MM.1S (cell line): ENCODE measurements around the gene ZNF618.

Source experiments
- DNase-seq: peaks from one replicate; pipeline ENCODE4 v3.0.0-alpha.2; 2015
- H2AFZ ChIP-seq: fragments of 300-600 bp; sonication (generic); 2 replicates; pipeline ENCODE4 v1.6.0; 2016; ENCODE audit warnings: antibody characterized with exemption, low read length
- H3F3A ChIP-seq: fragments of 300-600 bp; sonication (generic); 2 replicates; pipeline ENCODE4 v1.6.1; 2016; ENCODE audit warnings: mild to moderate bottlenecking, antibody characterized with exemption, low read length, moderate library complexity, mixed read lengths; ENCODE audit not compliant: insufficient read depth
- H3K27ac ChIP-seq: fragments of 300-600 bp; sonication (generic); 2 replicates; pipeline ENCODE4 v1.5.1; 2016; ENCODE audit warnings: mild to moderate bottlenecking, low read length
- H3K27me3 ChIP-seq: fragments of 300-600 bp; sonication (generic); replicated peaks from 2 replicates; pipeline ENCODE4 v1.6.0; 2016; ENCODE audit warnings: low read length; ENCODE audit not compliant: insufficient read depth
- H3K36me3 ChIP-seq: fragments of 300-600 bp; sonication (generic); replicated peaks from 2 replicates; pipeline ENCODE4 v1.6.1; 2016; ENCODE audit warnings: mild to moderate bottlenecking, low read length, mixed read lengths; ENCODE audit not compliant: insufficient read depth
- H3K4me1 ChIP-seq: fragments of 300-600 bp; sonication (generic); 2 replicates; pipeline ENCODE4 v1.6.1; 2016; ENCODE audit warnings: low read length, mixed read lengths
- H3K4me2 ChIP-seq: fragments of 300-600 bp; sonication (generic); 2 replicates; pipeline ENCODE4 v1.6.0; 2016; ENCODE audit warnings: low read depth, low read length
- H3K4me3 ChIP-seq: fragments of 300-600 bp; sonication (generic); 2 replicates; pipeline ENCODE4 v1.5.1; 2016; ENCODE audit warnings: low read length, mixed read lengths
- H3K79me2 ChIP-seq: fragments of 300-600 bp; sonication (generic); 2 replicates; pipeline ENCODE4 v1.6.1; 2016; ENCODE audit warnings: mixed run types, low read length, mixed read lengths
- H3K9ac ChIP-seq: fragments of 300-600 bp; sonication (generic); 2 replicates; pipeline ENCODE4 v1.6.1; 2016; ENCODE audit warnings: low read length, mixed read lengths
- H3K9me2 ChIP-seq: fragments of 300-600 bp; sonication (generic); replicated peaks from 2 replicates; pipeline ENCODE4 v1.6.1; 2016; ENCODE audit warnings: mild to moderate bottlenecking, low read length, mixed read lengths; ENCODE audit not compliant: insufficient read depth
- H3K9me3 ChIP-seq: fragments of 300-600 bp; sonication (generic); replicated peaks from 2 replicates; pipeline ENCODE4 v1.6.1; 2016; ENCODE audit warnings: mild to moderate bottlenecking, low read length, mixed read lengths; ENCODE audit not compliant: insufficient read depth
- H4K20me1 ChIP-seq: fragments of 300-600 bp; sonication (generic); 2 replicates; pipeline ENCODE4 v1.6.1; 2016; ENCODE audit warnings: mild to moderate bottlenecking, low read length, moderate library complexity, mixed read lengths; ENCODE audit not compliant: insufficient read depth
- EZH2 ChIP-seq: fragments of 300-600 bp; sonication (generic); optimal IDR thresholded peaks from 2 replicates; pipeline ENCODE3; 2017; ENCODE audit warnings: low read depth, mild to moderate bottlenecking, antibody characterized with exemption, low read length, mixed read lengths
- EZH2phosphoT487 ChIP-seq: fragments of 300-600 bp; sonication (generic); IDR thresholded peaks from 2 replicates; pipeline ENCODE4 v1.6.1; 2018; ENCODE audit warnings: antibody characterized with exemption, low read length
- TF ChIP-seq, protein P1 (sequence below): fragments of 300-600 bp; sonication (generic); IDR thresholded peaks from 2 replicates; pipeline ENCODE4 v1.5.1; 2016; ENCODE audit warnings: antibody characterized with exemption, low read length, mixed read lengths

ZNF618 gene

DNA sequence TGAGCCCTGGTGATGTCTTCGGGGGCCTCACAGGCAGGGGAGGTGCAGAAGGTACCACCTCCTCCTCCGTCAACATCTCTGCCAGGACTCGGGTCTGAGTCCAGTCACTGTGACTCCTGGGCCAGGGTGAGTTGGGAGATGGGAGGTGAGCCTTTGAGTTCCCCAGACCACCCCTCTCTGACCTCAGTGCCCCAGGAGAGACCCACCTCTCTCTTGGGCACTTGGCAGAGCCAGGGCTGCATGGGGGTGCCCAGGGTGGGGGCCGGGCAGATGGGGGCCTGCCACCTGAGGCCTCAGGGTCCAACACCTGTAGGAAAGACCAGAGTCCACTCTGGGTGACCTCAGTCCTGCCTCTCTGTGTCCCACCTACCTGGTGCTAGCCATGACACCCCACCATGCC, 216.2 kb downstream of the ZNF618 start:
- H3K4me2 ChIP-seq: no peak overlapping the region
- no peak for TF ChIP-seq EZH2phosphoT487
- no peak overlapping the region for H3K4me3 ChIP-seq
- H3K79me2 ChIP-seq: no peaks in the 10 kb centered on the region
- H3K9me3 ChIP-seq: no peaks in the 10 kb centered on the region
- H3K27me3 ChIP-seq: no peaks in the 10 kb centered on the region
- no peak overlapping the region for H3K27ac ChIP-seq
- no peaks in the 10 kb centered on the region for H4K20me1 ChIP-seq
- DNase-seq: no peak
- H3F3A ChIP-seq: no peaks in the 10 kb centered on the region
- H2AFZ ChIP-seq: no peak overlapping the region
- no peaks in the 10 kb centered on the region for H3K4me1 ChIP-seq
- no peaks in the 10 kb centered on the region for H3K36me3 ChIP-seq
- H3K9ac ChIP-seq: no peak overlapping the region
- H3K9me2 ChIP-seq: no peaks in the 10 kb centered on the region

DNA sequence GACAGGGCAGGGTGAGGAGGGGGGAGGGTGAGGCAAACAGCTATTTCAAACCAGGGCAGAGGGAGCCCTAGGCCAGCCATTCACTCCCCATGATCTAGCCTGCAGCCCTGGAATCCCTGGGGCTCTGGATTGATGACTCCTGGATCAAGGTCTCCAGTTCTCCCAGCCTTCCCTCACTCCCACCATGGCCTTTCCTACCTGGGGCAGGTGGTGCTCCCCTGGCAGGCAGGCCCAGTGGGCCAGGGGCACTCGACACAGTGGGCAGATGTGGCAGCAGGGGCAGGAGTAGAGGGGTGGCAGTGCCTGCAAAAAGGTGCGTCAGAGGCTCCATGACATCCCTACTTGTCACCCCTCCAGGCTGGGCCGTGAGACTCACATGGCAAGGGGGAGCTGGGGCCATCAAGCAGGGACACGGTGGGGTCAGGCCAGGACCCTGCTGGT, 216.9 kb downstream of the ZNF618 start:
- H3K27ac ChIP-seq: no peak overlapping the region
- TF ChIP-seq EZH2 (no peak), EZH2phosphoT487 (no peak)
- TF ChIP-seq, protein P1, sequence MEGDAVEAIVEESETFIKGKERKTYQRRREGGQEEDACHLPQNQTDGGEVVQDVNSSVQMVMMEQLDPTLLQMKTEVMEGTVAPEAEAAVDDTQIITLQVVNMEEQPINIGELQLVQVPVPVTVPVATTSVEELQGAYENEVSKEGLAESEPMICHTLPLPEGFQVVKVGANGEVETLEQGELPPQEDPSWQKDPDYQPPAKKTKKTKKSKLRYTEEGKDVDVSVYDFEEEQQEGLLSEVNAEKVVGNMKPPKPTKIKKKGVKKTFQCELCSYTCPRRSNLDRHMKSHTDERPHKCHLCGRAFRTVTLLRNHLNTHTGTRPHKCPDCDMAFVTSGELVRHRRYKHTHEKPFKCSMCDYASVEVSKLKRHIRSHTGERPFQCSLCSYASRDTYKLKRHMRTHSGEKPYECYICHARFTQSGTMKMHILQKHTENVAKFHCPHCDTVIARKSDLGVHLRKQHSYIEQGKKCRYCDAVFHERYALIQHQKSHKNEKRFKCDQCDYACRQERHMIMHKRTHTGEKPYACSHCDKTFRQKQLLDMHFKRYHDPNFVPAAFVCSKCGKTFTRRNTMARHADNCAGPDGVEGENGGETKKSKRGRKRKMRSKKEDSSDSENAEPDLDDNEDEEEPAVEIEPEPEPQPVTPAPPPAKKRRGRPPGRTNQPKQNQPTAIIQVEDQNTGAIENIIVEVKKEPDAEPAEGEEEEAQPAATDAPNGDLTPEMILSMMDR: no peak
- no peaks in the 10 kb centered on the region for H3K79me2 ChIP-seq
- no peaks in the 10 kb centered on the region for H3K9me2 ChIP-seq
- no peak overlapping the region for H3K9ac ChIP-seq
- no peak overlapping the region for H2AFZ ChIP-seq
- H3K4me2 ChIP-seq: no peak overlapping the region
- H3F3A ChIP-seq: no peaks in the 10 kb centered on the region
- H3K36me3 ChIP-seq: no peaks in the 10 kb centered on the region
- H3K9me3 ChIP-seq: no peaks in the 10 kb centered on the region
- no peak overlapping the region for H3K4me3 ChIP-seq
- no peaks in the 10 kb centered on the region for H3K27me3 ChIP-seq
- no peaks in the 10 kb centered on the region for H4K20me1 ChIP-seq
- DNase-seq: no peak
- H3K4me1 ChIP-seq: no peaks in the 10 kb centered on the region

DNA sequence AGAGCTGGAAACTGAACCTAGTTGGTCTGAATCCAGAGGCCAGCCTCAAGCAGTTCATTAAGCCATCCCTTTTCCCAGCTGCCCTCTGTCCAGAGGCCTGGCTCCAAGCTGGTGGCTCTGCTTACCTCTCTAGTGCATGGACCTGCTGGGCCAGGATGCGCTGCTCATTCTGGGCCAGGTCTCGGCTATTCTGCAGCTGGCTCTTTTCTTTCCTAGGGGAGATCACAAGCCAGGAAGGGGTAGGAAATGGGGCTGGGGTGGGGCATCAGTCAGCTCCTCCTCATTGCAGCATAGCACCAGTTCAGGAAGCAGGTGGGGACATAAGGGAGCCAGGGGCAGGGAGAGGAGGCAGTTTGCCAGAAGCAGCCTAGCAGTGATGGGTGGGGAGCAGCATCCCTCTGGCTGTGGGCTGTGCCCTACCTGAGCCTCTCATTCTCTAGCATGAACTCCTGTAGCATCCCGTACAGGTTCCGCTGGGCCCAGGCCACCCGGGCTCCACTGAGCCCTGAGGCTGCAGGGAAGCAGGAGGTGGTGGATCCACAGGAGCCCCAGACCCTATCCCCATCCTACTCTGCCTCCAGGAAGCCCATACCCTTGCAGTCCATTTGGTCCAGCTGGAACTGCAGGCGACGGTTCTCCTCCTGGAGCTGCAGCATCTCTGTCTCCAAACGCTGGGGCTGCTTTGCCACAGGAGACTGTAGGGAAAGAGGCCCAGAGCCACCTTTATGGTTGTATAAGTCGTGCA, 217.8 kb downstream of the ZNF618 start:
- no peaks in the 10 kb centered on the region for H3F3A ChIP-seq
- H2AFZ ChIP-seq: no peak overlapping the region
- H3K27me3 ChIP-seq: no peaks in the 10 kb centered on the region
- H3K9me2 ChIP-seq: no peaks in the 10 kb centered on the region
- H3K9me3 ChIP-seq: no peaks in the 10 kb centered on the region
- no peaks in the 10 kb centered on the region for H3K79me2 ChIP-seq
- no peaks in the 10 kb centered on the region for H4K20me1 ChIP-seq
- H3K4me3 ChIP-seq: no peak overlapping the region
- no peak overlapping the region for H3K9ac ChIP-seq
- no peaks in the 10 kb centered on the region for H3K4me1 ChIP-seq
- H3K36me3 ChIP-seq: no peaks in the 10 kb centered on the region
- no peak overlapping the region for H3K27ac ChIP-seq
- DNase-seq: no peak
- no peak overlapping the region for H3K4me2 ChIP-seq
- no peak for TF ChIP-seq EZH2phosphoT487
- no peak for TF ChIP-seq EZH2
- TF ChIP-seq, protein P1: no peak

DNA sequence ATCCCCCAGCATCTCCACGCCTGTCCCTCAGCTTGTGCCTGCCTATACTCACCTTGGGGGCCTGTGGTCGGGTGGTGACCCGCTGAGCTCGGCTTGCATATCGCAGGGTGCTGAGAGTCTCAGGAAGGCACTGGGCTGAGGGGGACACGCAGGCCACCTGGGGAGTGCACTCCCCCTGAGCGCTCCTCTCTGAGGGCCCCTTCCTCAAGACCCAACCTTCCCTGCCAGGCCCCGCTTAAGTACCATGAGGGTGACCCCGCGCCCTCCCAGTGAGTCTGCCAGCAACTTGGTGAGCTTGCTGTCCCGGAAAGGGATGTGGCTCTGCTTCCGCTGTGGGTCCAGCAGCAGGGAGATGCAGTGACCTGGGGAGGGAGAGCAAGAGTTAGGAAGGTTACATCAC, 218.9 kb downstream of the ZNF618 start:
- H3F3A ChIP-seq: no peaks in the 10 kb centered on the region
- no peaks in the 10 kb centered on the region for H4K20me1 ChIP-seq
- no peak overlapping the region for H2AFZ ChIP-seq
- no peaks in the 10 kb centered on the region for H3K4me1 ChIP-seq
- H3K9ac ChIP-seq: no peak overlapping the region
- H3K79me2 ChIP-seq: no peaks in the 10 kb centered on the region
- no peaks in the 10 kb centered on the region for H3K27me3 ChIP-seq
- TF ChIP-seq EZH2 (no peak), EZH2phosphoT487 (no peak)
- TF ChIP-seq, protein P1: no peak
- no peak for DNase-seq
- H3K36me3 ChIP-seq: no peaks in the 10 kb centered on the region
- no peaks in the 10 kb centered on the region for H3K9me2 ChIP-seq
- no peak overlapping the region for H3K4me2 ChIP-seq
- H3K9me3 ChIP-seq: no peaks in the 10 kb centered on the region
- no peak overlapping the region for H3K4me3 ChIP-seq
- no peak overlapping the region for H3K27ac ChIP-seq
